Measurements from ENCODE around the gene PRKCA. TPM values are rescaled to one million over a fixed set of nuclear protein-coding genes. Genes with fewer than 3 reads are reported as not detected.

PRKCA gene
- total and polyA plus RNA-seq, 10 of the 15 experiments (the other 5 are each of a cell fraction or from before 2014, with no cell fraction given): 0.11 to 14.6 (median 0.72) TPM

- SMC1A ChIA-PET (ENCODE audit: uncharacterized antibody, unreplicated experiment): interaction anchor here (0.7 to 1.2 kb wide), 2 partner anchors 11 to 163 kb away, joined by 3 to 5 read pairs; no protein-coding TSS in a partner anchor
Observed at GRCh38 chr17:66555605-66556004, 253.2 kb downstream of the PRKCA start.

GRCh38 chr17:66557200-66557599, 254.8 kb downstream of the PRKCA start:
- BruUV-seq (replicated peaks): no TSS peak
- no peak for DNase-seq (ENCODE audit: low read depth, low spot score)
- FAIRE-seq: no peak
- SMC1A ChIA-PET (ENCODE audit: uncharacterized antibody, unreplicated experiment): no interaction called here
- no peak overlapping the region for H3K9ac ChIP-seq (ENCODE audit: control insufficient read depth, insufficient read depth, low read length)
- no peaks in the 10 kb centered on the region for H3K79me2 ChIP-seq (ENCODE audit: control insufficient read depth, insufficient read depth, low read length)
- no peak for ATAC-seq
- intact Hi-C loops (cut with micrococcal nuclease; ENCODE audit: unreplicated experiment) (no loop called here), in situ Hi-C loops (cut with MboI) (no loop called here)
- 4% methylated on average over 3 of the region's 3 CpGs for WGBS (ENCODE audit: insufficient coverage, insufficient replicate concordance, low lambda C conversion rate, missing lambda C conversion rate)
- H3K4me2 ChIP-seq (ENCODE audit: control insufficient read depth, insufficient read depth): no peak overlapping the region
- H3K27me3 ChIP-seq (replicated peaks in 1 of 2; ENCODE audit: control insufficient read depth in 2 of 2, insufficient read depth in 2 of 2, low read length in 1 of 2): no peaks in the 10 kb centered on the region
- H3K4me1 ChIP-seq (ENCODE audit: control insufficient read depth, insufficient read depth, low read length): no peaks in the 10 kb centered on the region
- CTCF ChIA-PET: interaction anchor here (1.9 kb wide), 1 partner anchor 10 kb away, joined by 8 read pairs; no protein-coding TSS in a partner anchor
- RAD21 ChIA-PET (ENCODE audit: unreplicated experiment): interaction anchor here (1.1 kb wide), 1 partner anchor 10 kb away, joined by 3 read pairs; no protein-coding TSS in a partner anchor
- no peak overlapping the region for H3K4me3 ChIP-seq
- H3K27ac ChIP-seq (ENCODE audit: control insufficient read depth, insufficient read depth): no peak overlapping the region
- POLR2A ChIA-PET: no interaction called here
- H3K9me3 ChIP-seq (replicated peaks; ENCODE audit: control insufficient read depth, insufficient read depth, low read length): no peaks in the 10 kb centered on the region
- H2AFZ ChIP-seq (ENCODE audit: control insufficient read depth, low read depth, low read length): no peak overlapping the region
- no peaks in the 10 kb centered on the region for H4K20me1 ChIP-seq (ENCODE audit: control insufficient read depth, insufficient read depth)
- TF ChIP-seq MYC (IDR thresholded peaks at IDR 0.05; ENCODE audit: insufficient read depth, insufficient read length, insufficient replicate concordance, low read length, severe bottlenecking) (no peak), NR2F1 (conservative IDR thresholded peaks at IDR 0.05) (no peak), POLR2AphosphoS2 (IDR thresholded peaks at IDR 0.05; ENCODE audit: low read depth, low read length) (no peak)
- H3K36me3 ChIP-seq (ENCODE audit: control insufficient read depth in 2 of 2, insufficient read depth in 2 of 2, low read length in 1 of 2): no peaks in the 10 kb centered on the region

More at GRCh38 chr17:66555605-66556004, 253.2 kb downstream of the PRKCA start:
- BruUV-seq (replicated peaks): no TSS peak
- Histone ChIP-seq H2AFZ (ENCODE audit: control insufficient read depth, low read depth, low read length) (no peak overlapping the region), H3K4me3 (no peak overlapping the region), H3K9me3 (replicated peaks; ENCODE audit: control insufficient read depth, insufficient read depth, low read length) (no peaks in the 10 kb centered on the region), H3K36me3 (ENCODE audit: control insufficient read depth in 2 of 2, insufficient read depth in 2 of 2, low read length in 1 of 2) (no peaks in the 10 kb centered on the region), H4K20me1 (ENCODE audit: control insufficient read depth, insufficient read depth) (no peaks in the 10 kb centered on the region), H3K27me3 (replicated peaks in 1 of 2; ENCODE audit: control insufficient read depth in 2 of 2, insufficient read depth in 2 of 2, low read length in 1 of 2) (no peaks in the 10 kb centered on the region), H3K27ac (ENCODE audit: control insufficient read depth, insufficient read depth) (no peak overlapping the region), H3K4me1 (ENCODE audit: control insufficient read depth, insufficient read depth, low read length) (no peaks in the 10 kb centered on the region), H3K79me2 (ENCODE audit: control insufficient read depth, insufficient read depth, low read length) (no peaks in the 10 kb centered on the region), H3K9ac (ENCODE audit: control insufficient read depth, insufficient read depth, low read length) (no peak overlapping the region), H3K4me2 (ENCODE audit: control insufficient read depth, insufficient read depth) (no peak overlapping the region)
- no peak for FAIRE-seq
- in situ Hi-C loops (cut with MboI): no loop called here
- WGBS (ENCODE audit: insufficient coverage, insufficient replicate concordance, low lambda C conversion rate, missing lambda C conversion rate): 22% methylated on average over 2 of the region's 2 CpGs
- POLR2A ChIA-PET: no interaction called here
- no peak for DNase-seq (ENCODE audit: low read depth, low spot score)
- no peak for ATAC-seq
- TF ChIP-seq NR2F1 (conservative IDR thresholded peaks at IDR 0.05) (no peak), ZNF274 (IDR thresholded peaks at IDR 0.05; ENCODE audit: insufficient read depth, insufficient read length) (no peak)
- RAD21 ChIA-PET (ENCODE audit: unreplicated experiment): no interaction called here
- intact Hi-C loops (cut with micrococcal nuclease; ENCODE audit: unreplicated experiment): no loop called here
- CTCF ChIA-PET: no interaction called here

Measured in GM12878 (cell line).